Neural crest cell (in vitro differentiated cells): ENCODE data around the gene DEPP1. TPM values are rescaled to one million over a fixed set of nuclear protein-coding genes. Genes with fewer than 3 reads are reported as not detected.

Experiments
- DNase-seq: peaks from one replicate; pipeline ENCODE4 v3.0.0; 2021; ENCODE audit warnings: low read depth, mixed read lengths, low spot score
- H3K27ac Mint-ChIP-seq: one replicate; pipeline ENCODE4 v1.8.0; 2021; ENCODE audit warnings: mild to moderate bottlenecking, mixed read lengths; ENCODE audit not compliant: unreplicated experiment
- H3K27me3 Mint-ChIP-seq: 2 replicates; pipeline ENCODE4 v1.8.0; 2021; ENCODE audit warnings: low read depth, mild to moderate bottlenecking, mixed read lengths
- H3K36me3 Mint-ChIP-seq: 2 replicates; pipeline ENCODE4 v1.8.0; 2021; ENCODE audit warnings: low read depth, mild to moderate bottlenecking, mixed read lengths
- H3K4me1 Mint-ChIP-seq: 2 replicates; pipeline ENCODE4 v1.8.0; 2021; ENCODE audit warnings: mixed read lengths
- H3K4me3 Mint-ChIP-seq: one replicate; pipeline ENCODE4 v1.8.0; 2021; ENCODE audit warnings: mild to moderate bottlenecking, mixed read lengths
- H3K9me3 Mint-ChIP-seq: 2 replicates; pipeline ENCODE4 v1.8.0; 2021; ENCODE audit warnings: mixed read lengths
- total RNA-seq: library from RNA; stranded (reverse); gene quantifications from 2 replicates; pipeline ENCODE4 v1.2.1, GENCODE V29; 2021
- TF ChIP-seq, protein P1 (sequence below): fragments of 200-600 bp; sonication (generic); conservative IDR thresholded peaks from 2 replicates; pipeline ENCODE4 v1.5.0; 2021; ENCODE audit warnings: antibody characterized with exemption, mild to moderate bottlenecking

The DEPP1 gene
- total RNA-seq, 1 donor from 2014 or later: 1.1 TPM

DNA sequence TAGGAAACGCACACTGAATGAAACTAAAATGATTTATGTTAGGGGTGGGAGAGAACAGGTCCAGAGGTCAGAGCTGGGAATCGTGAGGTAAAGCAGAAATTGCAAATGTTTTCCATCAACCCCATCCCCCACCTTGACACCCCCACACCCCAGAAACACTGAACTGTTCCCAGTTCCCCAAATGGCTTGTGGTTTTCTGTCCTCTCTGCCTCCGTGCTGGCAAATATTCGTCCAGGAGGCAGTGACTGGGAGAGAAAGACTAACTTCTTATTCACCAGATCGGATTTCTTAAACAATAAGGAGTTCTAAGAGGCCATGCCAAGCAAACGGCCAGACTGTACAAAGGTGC lies 19.7 kb downstream of the DEPP1 start:
- no peaks in the 10 kb centered on the region for H3K9me3 Mint-ChIP-seq
- TF ChIP-seq, protein P1, sequence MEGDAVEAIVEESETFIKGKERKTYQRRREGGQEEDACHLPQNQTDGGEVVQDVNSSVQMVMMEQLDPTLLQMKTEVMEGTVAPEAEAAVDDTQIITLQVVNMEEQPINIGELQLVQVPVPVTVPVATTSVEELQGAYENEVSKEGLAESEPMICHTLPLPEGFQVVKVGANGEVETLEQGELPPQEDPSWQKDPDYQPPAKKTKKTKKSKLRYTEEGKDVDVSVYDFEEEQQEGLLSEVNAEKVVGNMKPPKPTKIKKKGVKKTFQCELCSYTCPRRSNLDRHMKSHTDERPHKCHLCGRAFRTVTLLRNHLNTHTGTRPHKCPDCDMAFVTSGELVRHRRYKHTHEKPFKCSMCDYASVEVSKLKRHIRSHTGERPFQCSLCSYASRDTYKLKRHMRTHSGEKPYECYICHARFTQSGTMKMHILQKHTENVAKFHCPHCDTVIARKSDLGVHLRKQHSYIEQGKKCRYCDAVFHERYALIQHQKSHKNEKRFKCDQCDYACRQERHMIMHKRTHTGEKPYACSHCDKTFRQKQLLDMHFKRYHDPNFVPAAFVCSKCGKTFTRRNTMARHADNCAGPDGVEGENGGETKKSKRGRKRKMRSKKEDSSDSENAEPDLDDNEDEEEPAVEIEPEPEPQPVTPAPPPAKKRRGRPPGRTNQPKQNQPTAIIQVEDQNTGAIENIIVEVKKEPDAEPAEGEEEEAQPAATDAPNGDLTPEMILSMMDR: no peak
- peaks cover 76% of the 10 kb centered on the region for H3K4me1 Mint-ChIP-seq
- peaks cover 4% of the 10 kb centered on the region for H3K36me3 Mint-ChIP-seq
- no peaks in the 10 kb centered on the region for H3K27me3 Mint-ChIP-seq
- peak overlapping the region; percentile 92 for H3K4me3 Mint-ChIP-seq
- no peak for DNase-seq
- peak overlapping the region; percentile 69 for H3K27ac Mint-ChIP-seq

DNA sequence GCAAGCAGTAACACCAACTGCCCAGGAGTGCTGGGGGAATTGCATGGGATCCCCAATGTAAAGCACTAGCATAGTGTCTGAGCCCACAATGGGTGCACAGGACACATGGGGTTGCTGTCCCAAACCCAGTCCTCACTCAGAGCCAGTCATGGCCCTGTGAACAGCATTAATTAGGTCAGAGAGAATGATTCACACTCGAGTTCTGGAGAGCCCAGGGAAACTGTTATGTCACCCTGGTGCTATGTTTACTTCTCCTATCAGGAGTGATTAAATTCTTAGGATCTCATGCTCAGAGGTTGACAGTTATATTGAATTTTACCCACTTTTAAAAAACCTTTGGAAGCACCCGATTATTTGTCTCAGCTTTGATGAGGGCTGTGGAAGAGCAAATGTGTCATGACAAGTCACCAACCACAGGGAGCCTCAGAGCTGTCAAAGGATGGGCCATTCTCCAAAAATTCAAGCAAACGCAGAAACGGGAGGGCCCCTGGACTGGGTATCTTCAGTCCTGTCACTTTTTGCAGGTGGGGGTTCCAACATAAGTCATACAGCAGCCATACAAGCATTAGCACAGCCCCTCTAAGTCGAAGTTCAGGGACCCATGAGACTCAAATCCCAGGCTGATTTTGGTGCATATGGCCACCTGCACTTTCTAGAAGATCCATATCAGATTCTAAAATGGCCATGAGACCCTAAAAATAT lies 20.3 kb downstream of the DEPP1 start:
- Mint-ChIP-seq H3K9me3 (no peaks in the 10 kb centered on the region), H3K27ac (no peak overlapping the region), H3K4me3 (peak overlapping the region; percentile 92), H3K27me3 (no peaks in the 10 kb centered on the region), H3K36me3 (peaks cover 4% of the 10 kb centered on the region), H3K4me1 (peaks cover 76% of the 10 kb centered on the region)
- no peak for DNase-seq
- TF ChIP-seq, protein P1: no peak

DNA sequence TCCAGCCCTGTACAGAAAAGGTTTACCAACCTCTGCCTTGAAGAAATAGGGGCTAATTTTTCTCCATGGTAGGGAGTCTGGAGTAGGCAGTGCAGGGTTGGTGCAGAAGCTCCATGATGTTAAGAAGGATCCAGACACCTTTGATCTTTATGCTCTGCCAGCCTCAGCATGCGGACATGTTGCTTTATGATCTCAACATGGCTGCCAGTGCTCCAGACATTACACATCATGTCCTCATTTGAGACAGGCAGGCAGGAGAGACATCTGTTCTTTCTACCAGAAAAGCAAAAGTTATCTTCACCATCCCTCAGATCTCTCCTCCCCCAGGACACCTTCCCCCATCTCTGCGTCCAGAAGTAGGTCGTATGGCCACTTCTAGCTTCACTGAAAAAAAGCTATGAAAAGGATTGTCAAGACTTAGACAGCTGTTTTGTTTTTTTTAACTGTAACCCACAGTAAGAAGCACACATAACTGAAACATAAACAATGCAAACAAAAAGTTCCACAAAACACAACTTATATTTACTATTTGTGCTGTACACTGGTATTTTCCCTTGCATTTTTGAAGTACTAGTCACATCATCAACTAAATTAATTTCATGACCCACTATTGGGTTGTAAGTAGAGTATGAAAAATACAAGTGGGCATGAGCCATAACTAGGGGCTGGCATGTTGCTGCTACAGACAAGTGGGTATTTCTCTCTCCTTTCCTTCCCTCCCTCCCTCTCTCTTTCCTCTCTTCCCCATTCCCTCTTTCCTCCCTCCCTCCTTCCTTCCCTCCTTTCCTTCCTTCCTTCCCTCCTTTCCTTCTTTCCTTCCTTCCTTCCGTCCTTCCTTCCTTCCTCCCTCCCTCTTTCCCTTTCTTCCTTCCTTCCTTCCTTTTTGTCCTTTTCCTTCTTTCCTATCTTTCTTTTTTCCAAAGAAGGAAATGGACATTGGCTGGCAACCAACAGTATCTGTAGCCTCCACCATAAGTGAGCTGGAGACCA lies 21.6 kb downstream of the DEPP1 start:
- Mint-ChIP-seq H3K4me1 (peaks cover 76% of the 10 kb centered on the region), H3K9me3 (no peaks in the 10 kb centered on the region), H3K27ac (no peak overlapping the region), H3K36me3 (peaks cover 4% of the 10 kb centered on the region), H3K27me3 (no peaks in the 10 kb centered on the region), H3K4me3 (peak overlapping the region; percentile 92)
- no peak for DNase-seq
- TF ChIP-seq, protein P1: no peak

DNA sequence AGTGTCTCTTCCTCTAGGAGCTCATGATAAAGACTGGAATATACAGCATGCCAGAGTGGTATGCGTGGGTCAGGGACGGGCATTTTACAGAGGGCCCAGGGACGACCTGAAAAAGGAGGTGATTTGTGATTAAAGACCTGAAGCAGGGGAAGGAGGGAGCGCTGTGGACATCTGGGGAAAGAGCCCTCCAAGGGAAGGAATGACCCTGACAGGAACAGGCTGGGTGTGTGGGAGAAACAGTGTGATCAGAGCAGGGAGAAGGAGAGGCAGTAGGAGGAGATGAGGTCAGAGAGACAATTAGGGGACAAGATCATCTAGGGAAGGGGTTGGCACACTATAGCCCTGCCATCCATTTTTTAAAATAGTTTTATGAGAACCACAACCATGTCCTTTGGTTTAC lies 22.4 kb downstream of the DEPP1 start:
- no peaks in the 10 kb centered on the region for H3K9me3 Mint-ChIP-seq
- no peaks in the 10 kb centered on the region for H3K27me3 Mint-ChIP-seq
- H3K36me3 Mint-ChIP-seq: peaks cover 4% of the 10 kb centered on the region
- DNase-seq: no peak
- TF ChIP-seq, protein P1: no peak
- H3K4me1 Mint-ChIP-seq: peaks cover 76% of the 10 kb centered on the region
- H3K27ac Mint-ChIP-seq: no peak overlapping the region
- peak overlapping the region; percentile 66 for H3K4me3 Mint-ChIP-seq

DNA sequence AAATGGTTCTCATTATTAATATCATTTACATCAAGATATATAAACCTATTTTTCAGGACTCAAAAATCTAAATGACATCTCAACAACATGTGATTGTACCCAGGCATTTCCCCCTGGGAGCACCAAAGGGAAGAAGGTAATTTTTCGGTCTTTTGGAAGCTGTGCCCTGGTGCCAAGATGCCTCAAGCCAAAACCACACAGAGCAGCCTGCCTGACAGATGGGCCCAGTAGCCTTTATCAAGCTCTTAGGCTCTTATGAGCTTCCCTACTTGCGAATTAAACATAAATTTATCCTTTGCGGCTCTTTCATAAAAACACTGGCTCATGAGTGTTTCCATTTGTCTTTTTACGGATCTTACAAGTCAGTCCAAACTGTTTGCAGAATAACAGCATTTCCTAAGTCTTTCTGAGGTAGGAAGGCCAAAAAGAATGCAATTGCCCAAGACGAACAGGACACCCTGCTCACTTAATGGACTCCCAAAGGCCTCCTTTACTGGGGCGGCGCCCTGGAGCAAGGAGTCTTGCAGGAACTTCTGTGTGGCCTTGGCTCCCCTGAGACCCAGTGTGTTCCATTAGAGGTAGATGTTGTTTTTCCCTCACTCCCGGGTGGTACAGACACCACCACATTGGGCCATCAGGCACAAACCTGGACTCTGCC lies 23.1 kb downstream of the DEPP1 start:
- no peaks in the 10 kb centered on the region for H3K9me3 Mint-ChIP-seq
- peaks cover 73% of the 10 kb centered on the region for H3K4me1 Mint-ChIP-seq
- peak overlapping the region; percentile 66 for H3K4me3 Mint-ChIP-seq
- no peak for DNase-seq
- TF ChIP-seq, protein P1: no peak
- peaks cover 4% of the 10 kb centered on the region for H3K36me3 Mint-ChIP-seq
- no peak overlapping the region for H3K27ac Mint-ChIP-seq
- no peaks in the 10 kb centered on the region for H3K27me3 Mint-ChIP-seq
